AG04450 (cell line): Measurements from ENCODE around the gene ANGPTL2. TPM values are rescaled to one million over a fixed set of nuclear protein-coding genes. Genes with fewer than 3 reads are reported as not detected.

Source experiments
- CTCF ChIA-PET: fragments of 300-600, 350-600 bp; formaldehyde crosslinking; extraction: SDS; loops from one replicate; lab custom pipeline; 2022; ENCODE audit warnings: antibody characterized with exemption, inconsistent platforms; lab: Charles Lee
- POLR2A ChIA-PET: fragments of 350-600 bp; formaldehyde crosslinking; extraction: SDS; loops from one replicate; lab custom pipeline; 2021; ENCODE audit warnings: antibody characterized with exemption, inconsistent platforms; lab: Yijun Ruan, JAX
- DNase-seq: peaks from one replicate; pipeline ENCODE4 v3.0.0-alpha.2; 2011; ENCODE audit warnings: low read depth, low spot score
- H3K27ac ChIP-seq: one replicate; pipeline ENCODE4 v1.5.1; 2012; ENCODE audit warnings: low read depth, low read length, control low read depth
- H3K27me3 ChIP-seq: one replicate; pipeline ENCODE4 v1.6.0; 2012; ENCODE audit warnings: low read length; ENCODE audit not compliant: control insufficient read depth, insufficient read depth
- H3K4me3 ChIP-seq: 2 replicates; pipeline ENCODE4 v1.5.1; 2011; ENCODE audit warnings: mild to moderate bottlenecking, low read depth, low read length, control low read depth
- H3K9me3 ChIP-seq: 2 replicates; pipeline ENCODE4 v1.5.1; 2012; ENCODE audit warnings: low read length; ENCODE audit not compliant: control insufficient read depth, insufficient read depth
- CTCF ChIP-seq: IDR thresholded peaks from 2 replicates; pipeline ENCODE4 v1.5.1; 2011; ENCODE audit warnings: low read depth, low read length, control low read depth, inconsistent platforms
- polyA plus RNA-seq: library from polyadenylated mRNA; depleted of rRNA; stranded (reverse); fragments of >200 nt; gene quantifications from 2 replicates; pipeline ENCODE4 v1.2.3, GENCODE V29; 2011

ANGPTL2 gene
- polyA plus RNA-seq, 1 experiment = 108 TPM

DNA sequence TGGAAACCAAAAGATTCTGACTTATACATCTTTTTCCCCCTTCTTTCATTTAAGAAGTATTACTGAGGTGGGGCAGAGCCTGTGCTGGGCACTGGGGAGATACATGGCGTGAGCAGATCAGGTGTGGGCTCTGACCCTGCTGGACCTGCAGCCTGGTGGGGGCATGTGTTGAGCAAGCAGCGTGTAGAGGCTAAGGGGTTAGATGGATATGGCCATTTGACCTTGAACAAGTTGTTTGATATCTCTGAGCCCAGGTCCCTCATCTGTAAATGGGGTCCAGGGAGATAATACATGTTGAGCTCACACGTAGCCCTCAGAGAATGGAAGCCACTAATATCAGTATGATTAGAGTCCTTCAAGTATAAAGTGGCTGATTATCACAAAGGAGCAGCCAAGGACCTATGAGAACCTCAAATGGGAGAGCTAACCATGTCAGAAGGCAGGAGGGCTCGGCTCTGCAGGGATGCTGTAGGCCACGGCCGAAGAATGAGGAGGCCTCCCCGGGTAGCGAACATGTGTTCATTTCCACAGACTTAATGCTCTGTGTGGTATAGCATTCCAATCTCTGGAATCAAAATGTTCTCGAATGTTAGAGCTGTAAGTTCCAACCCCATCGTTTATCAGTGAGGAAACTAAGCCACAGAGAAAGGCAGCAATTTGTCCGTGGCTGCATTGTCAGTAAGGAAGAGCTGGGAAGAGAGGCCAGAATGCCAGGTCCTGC lies 15.4 kb upstream of the ANGPTL2 start:
- no peaks in the 10 kb centered on the region for H3K9me3 ChIP-seq
- H3K4me3 ChIP-seq = no peak overlapping the region
- no peak overlapping the region for H3K27ac ChIP-seq
- no peak for DNase-seq
- H3K27me3 ChIP-seq = peaks cover 3% of the 10 kb centered on the region
- ChIA-PET CTCF (interaction anchor here (0.8 kb wide), 1 partner anchor 172 kb away, joined by 3 read pairs; no protein-coding TSS in a partner anchor), POLR2A (no interaction called here)
- no peak for TF ChIP-seq CTCF

GRCh38 chr9:127136880-127137639 lies 14.6 kb upstream of the ANGPTL2 start:
- Histone ChIP-seq H3K4me3 (no peak overlapping the region), H3K27me3 (peaks cover 3% of the 10 kb centered on the region), H3K27ac (no peak overlapping the region), H3K9me3 (no peaks in the 10 kb centered on the region)
- ChIA-PET CTCF (interaction anchor here (0.8 kb wide), 1 partner anchor 172 kb away, joined by 3 read pairs; no protein-coding TSS in a partner anchor), POLR2A (no interaction called here)
- no peak for DNase-seq
- no peak for TF ChIP-seq CTCF

DNA sequence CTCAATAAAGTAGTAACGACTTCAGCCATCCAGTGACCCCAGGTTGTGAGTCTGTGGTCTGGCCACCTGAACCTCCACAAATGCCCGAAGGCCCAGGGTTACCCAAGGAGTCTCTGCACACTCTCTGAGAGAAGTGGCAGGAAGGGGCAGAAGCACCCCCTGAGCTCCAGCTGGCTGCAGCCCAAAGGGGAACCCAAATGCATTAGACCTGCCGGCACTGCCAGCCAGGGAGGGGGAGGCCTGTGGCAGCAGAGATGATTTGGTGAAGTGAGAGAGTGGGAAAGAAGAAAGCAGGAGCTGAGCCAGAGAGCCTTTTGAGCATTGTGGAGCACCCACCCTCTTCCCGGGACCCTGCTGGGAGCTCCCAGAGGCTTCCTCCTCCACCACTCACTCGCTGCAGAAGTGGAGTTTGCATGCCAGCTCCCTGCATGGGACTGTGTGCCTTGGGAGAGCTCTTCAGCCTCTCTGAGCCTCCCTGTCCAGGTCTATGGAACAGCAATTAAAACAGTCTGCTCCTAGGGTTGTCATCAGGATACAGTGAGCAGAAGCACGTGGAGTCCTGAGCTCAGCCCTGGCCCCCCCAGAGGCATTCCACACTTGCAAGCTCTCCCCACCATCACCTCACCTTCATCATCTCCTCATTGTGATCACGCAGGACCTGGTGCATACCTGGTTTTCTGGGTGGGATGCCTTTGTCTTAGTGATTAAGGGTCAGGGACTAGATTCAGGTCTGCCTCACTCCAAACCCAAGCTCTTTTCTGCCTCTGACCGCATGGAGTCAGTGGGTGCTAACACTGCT lies 13.8 kb upstream of the ANGPTL2 start:
- no peak for DNase-seq
- ChIA-PET CTCF (no interaction called here), POLR2A (no interaction called here)
- Histone ChIP-seq H3K27ac (no peak overlapping the region), H3K9me3 (no peaks in the 10 kb centered on the region), H3K27me3 (peaks cover 3% of the 10 kb centered on the region), H3K4me3 (no peak overlapping the region)
- no peak for TF ChIP-seq CTCF

- no peak for DNase-seq
- Histone ChIP-seq H3K27ac (peak overlapping the region; percentile 98), H3K27me3 (peaks cover 3% of the 10 kb centered on the region), H3K4me3 (no peak overlapping the region), H3K9me3 (no peaks in the 10 kb centered on the region)
- TF ChIP-seq CTCF = no peak
- CTCF ChIA-PET = interaction anchor here (1.2 to 1.3 kb wide), 3 partner anchors 8 to 65 kb away, joined by 4 read pairs; no protein-coding TSS in a partner anchor
- POLR2A ChIA-PET = interaction anchor here (1.4 to 3.0 kb wide), 3 partner anchors 13 to 52 kb away, joined by 7 to 65 read pairs (median 30); partner anchors contain the start of gene ANGPTL2
Observed at GRCh38 chr9:127135056-127135745, 12.8 kb upstream of the ANGPTL2 start.
